Sigmoid colon (tissue), 4 donors: ENCODE data around the gene C6orf58.

ENCODE experiments used
- CTCF ChIP-seq, 4 experiments: fragments of 450-650 bp in 3 of 4; fragments of 200-600 bp in 1 of 4; IDR thresholded peaks; one replicate each; pipeline ENCODE4 v1.5.1; 2016 to 2019; ENCODE audit warnings: antibody characterized with exemption in 4 of 4, mild to moderate bottlenecking in 3 of 4, moderate library complexity in 2 of 4
- POLR2A ChIP-seq, 2 donors: fragments of 450-650 bp; IDR thresholded peaks; one replicate each; pipeline ENCODE4 v1.6.1; 2016; ENCODE audit warnings: antibody characterized with exemption in 2 of 2, mild to moderate bottlenecking in 2 of 2, moderate library complexity in 2 of 2
- POLR2AphosphoS5 ChIP-seq, 4 donors: sonication (generic); formaldehyde crosslinking; IDR thresholded peaks; one replicate each; pipeline ENCODE4 v1.6.1; 2017; ENCODE audit warnings: antibody characterized with exemption in 4 of 4

- TF ChIP-seq CTCF (IDR thresholded peaks at IDR 0.05) (no peak), POLR2AphosphoS5 (IDR thresholded peaks at IDR 0.05) (no peak), POLR2A (IDR thresholded peaks at IDR 0.05) (no peak)
These were observed 57.2 kb downstream of the C6orf58 start for GRCh38 chr6:127634178-127634577.
